ENCODE measurements around the gene FRA10AC1.

Gene FRA10AC1

DNA sequence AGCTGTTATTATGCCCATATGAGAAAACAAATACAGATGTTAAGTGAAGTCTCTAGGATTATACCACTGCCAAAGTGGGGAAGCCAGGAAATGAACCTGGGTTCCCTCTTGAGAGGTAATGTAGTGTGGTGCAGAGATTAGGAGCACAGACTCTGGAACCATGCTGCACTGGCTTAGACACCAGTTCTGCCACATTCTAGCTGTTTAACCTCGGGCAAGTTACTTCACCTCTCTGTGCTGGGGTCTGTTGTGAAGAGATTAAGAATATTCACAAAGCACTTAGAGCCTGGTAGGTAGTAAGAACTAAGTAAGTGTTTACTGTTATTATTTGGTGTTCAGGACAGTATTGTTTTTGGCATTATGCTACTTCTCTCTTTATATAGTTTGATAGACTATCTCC is 48.2 kb downstream of the FRA10AC1 start:
- Histone ChIP-seq H3K4me1 (no peaks in the 10 kb centered on the region), H3K4me3 (no peak overlapping the region), H3K9me3 (no peaks in the 10 kb centered on the region), H3K27me3 (ENCODE audit: low read depth) (no peaks in the 10 kb centered on the region), H3K36me3 (replicated peaks) (no peaks in the 10 kb centered on the region)
- in situ Hi-C loops (cut with MboI; ENCODE audit: low sequenced_read_pairs), result no loop called here
- DNase-seq (ENCODE audit: low spot score in 2 of 2), result no peak

DNA sequence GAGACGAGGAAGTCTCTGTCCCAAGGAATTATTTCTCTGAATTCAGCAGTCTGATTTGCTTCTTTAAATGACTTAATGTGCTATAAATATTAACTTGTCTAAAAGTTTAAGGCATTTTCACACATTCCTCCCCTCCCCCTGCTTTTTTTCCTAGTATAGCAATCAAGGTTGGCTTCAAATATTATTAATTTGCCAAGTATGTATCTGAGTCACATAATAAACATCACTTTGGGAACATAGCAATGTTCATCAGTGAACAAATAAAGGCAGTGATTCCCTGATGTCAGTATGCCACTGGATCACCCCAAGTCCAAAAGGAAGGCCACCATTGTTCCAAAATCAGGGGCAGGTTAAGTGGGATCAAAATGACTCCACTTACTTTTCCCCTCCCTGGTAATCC is 49.5 kb downstream of the FRA10AC1 start:
- Histone ChIP-seq H3K4me1 (peaks cover 5% of the 10 kb centered on the region; the same call in 1 of the 2 replicates), H3K4me3 (no peak overlapping the region), H3K36me3 (replicated peaks) (no peaks in the 10 kb centered on the region), H3K27me3 (ENCODE audit: low read depth) (no peaks in the 10 kb centered on the region), H3K9me3 (no peaks in the 10 kb centered on the region)
- in situ Hi-C loops (cut with MboI; ENCODE audit: low sequenced_read_pairs), result no loop called here
- DNase-seq (ENCODE audit: low spot score in 2 of 2), result no peak

DNA sequence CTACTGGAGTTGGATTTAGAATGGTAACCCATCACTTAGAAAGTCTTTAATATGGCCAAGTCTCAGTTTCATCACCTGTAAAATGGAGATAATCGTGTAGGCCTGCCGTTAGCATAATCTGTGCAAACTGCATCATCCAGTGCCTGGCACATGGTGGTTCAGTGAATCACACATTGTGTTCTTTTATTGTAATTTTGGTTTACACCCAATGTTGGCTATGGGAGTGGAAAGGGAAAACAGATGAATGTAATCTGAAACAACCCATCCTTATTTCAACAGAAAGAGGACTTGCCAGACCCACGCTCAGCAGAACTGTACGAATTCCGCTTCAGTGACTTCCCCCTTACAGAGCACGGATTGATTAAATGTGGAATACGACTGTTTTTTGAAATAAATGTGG is 62.6 kb downstream of the FRA10AC1 start:
- DNase-seq (ENCODE audit: low spot score in 2 of 2), result no peak
- H3K9me3 ChIP-seq, result no peaks in the 10 kb centered on the region
- no peaks in the 10 kb centered on the region for H3K27me3 ChIP-seq (ENCODE audit: low read depth)
- H3K36me3 ChIP-seq (replicated peaks), result no peaks in the 10 kb centered on the region
- in situ Hi-C loops (cut with MboI; ENCODE audit: low sequenced_read_pairs), result no loop called here
- no peaks in the 10 kb centered on the region for H3K4me1 ChIP-seq
- H3K4me3 ChIP-seq, result no peak overlapping the region

DNA sequence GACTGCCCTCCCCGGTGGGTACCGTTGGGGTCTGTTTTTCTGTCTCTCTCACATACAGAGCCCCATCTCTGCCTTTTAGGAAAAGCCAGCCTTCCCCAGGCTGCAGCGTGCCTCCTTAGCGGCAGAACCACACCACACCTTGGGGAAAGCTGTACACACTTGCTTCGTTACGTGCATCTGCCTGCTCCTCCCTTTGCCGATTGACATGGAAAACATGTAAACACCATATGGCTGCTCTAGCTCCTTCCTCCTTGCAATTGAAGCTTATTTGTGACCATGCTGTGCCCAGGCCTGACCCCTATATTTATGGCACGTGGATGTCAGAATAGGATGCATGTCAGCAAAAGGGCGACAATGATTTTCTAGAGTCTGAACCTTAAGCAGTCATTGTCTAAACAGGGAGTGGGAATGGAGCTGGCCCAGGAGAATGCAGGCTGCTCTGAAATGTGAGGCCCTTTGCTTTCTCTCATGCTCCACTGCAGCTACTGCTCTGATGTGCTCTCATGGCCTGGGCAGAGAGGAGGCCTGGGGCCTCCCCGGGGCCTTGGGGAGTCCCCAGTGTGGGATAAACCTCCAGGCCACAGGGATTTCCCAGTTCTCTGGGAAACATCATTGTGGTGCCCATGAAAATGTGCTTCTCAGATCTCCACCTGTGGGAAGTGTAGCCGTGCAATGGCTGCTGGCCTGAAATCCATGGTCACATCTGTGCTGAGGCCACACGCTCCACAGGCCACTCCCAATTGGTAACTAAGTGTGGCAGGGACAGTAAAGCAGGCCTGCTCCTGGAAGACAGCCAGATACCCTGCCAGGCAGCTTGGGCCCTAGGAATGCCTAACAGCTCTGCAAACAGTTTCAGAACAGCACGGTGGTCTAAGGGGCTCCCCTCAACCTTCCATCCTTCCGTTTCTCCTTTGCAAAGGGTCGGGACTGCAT is 71.5 kb downstream of the FRA10AC1 start:
- H3K4me3 ChIP-seq, result no peak overlapping the region
- no peaks in the 10 kb centered on the region for H3K9me3 ChIP-seq
- DNase-seq (ENCODE audit: low spot score in 2 of 2), result no peak
- in situ Hi-C loops (cut with MboI; ENCODE audit: low sequenced_read_pairs), result no loop called here
- no peaks in the 10 kb centered on the region for H3K36me3 ChIP-seq (replicated peaks)
- 0 out of 2 replicates have a peak, but pooled peaks cover 2% of the 10 kb centered on the region for H3K27me3 ChIP-seq (ENCODE audit: low read depth)
- no peaks in the 10 kb centered on the region for H3K4me1 ChIP-seq

GRCh38 chr10:93629647-93630305 is 72.6 kb downstream of the FRA10AC1 start:
- no peak for DNase-seq (ENCODE audit: low spot score in 2 of 2)
- Histone ChIP-seq H3K27me3 (ENCODE audit: low read depth) (0 out of 2 replicates have a peak, but pooled peaks cover 2% of the 10 kb centered on the region), H3K9me3 (no peaks in the 10 kb centered on the region), H3K4me3 (no peak overlapping the region), H3K4me1 (no peaks in the 10 kb centered on the region; the same call in 1 of the 2 replicates), H3K36me3 (replicated peaks) (no peaks in the 10 kb centered on the region)
- in situ Hi-C loops (cut with MboI; ENCODE audit: low sequenced_read_pairs), result no loop called here

DNA sequence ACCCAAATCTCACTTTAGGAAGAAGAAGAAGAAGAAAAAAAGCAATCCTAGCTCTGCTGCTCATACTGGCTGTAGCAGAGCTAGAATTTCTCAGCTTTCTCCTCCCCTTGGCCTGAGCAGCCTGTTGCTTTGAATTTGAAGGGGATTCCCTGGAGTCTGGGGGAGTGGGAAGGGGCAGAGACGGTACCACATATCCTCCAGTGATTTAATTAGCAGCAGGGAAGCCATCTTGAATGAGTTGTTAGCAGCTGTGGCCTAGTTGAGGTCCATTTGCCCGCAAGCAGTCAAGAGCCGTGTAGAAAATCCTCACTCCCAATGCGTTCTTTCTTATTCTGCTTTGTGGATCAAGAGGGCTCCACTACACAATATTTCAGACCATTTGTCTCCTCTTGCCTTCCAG is 73.5 kb downstream of the FRA10AC1 start:
- Histone ChIP-seq H3K9me3 (no peaks in the 10 kb centered on the region), H3K27me3 (ENCODE audit: low read depth) (0 out of 2 replicates have a peak, but pooled peaks cover 2% of the 10 kb centered on the region), H3K4me3 (no peak overlapping the region), H3K4me1 (no peaks in the 10 kb centered on the region; the same call in 1 of the 2 replicates), H3K36me3 (replicated peaks) (no peaks in the 10 kb centered on the region)
- in situ Hi-C loops (cut with MboI; ENCODE audit: low sequenced_read_pairs), result no loop called here
- DNase-seq (ENCODE audit: low spot score in 2 of 2), result no peak

GRCh38 chr10:93622942-93623341 is 79.5 kb downstream of the FRA10AC1 start:
- no peaks in the 10 kb centered on the region for H3K36me3 ChIP-seq (replicated peaks)
- no peaks in the 10 kb centered on the region; the same call in 1 of the 2 replicates for H3K4me1 ChIP-seq
- H3K27me3 ChIP-seq (ENCODE audit: low read depth), result peaks cover 5% of the 10 kb centered on the region
- no peaks in the 10 kb centered on the region for H3K9me3 ChIP-seq
- no peak overlapping the region for H3K4me3 ChIP-seq
- no peak for DNase-seq (ENCODE audit: low spot score in 2 of 2)
- in situ Hi-C loops (cut with MboI; ENCODE audit: low sequenced_read_pairs), result no loop called here

- Histone ChIP-seq H3K4me1 (no peaks in the 10 kb centered on the region; the same call in 1 of the 2 replicates), H3K9me3 (no peaks in the 10 kb centered on the region), H3K36me3 (replicated peaks) (no peaks in the 10 kb centered on the region), H3K4me3 (no peak overlapping the region), H3K27me3 (ENCODE audit: low read depth) (peaks cover 3% of the 10 kb centered on the region)
- DNase-seq (ENCODE audit: low spot score in 2 of 2), result no peak
- in situ Hi-C loops (cut with MboI; ENCODE audit: low sequenced_read_pairs), result no loop called here
Measured at GRCh38 chr10:93620925-93621324, 81.5 kb downstream of the FRA10AC1 start.

Data from HAP-1 (cell line).